CD4-positive, alpha-beta T cell (primary cell): ENCODE measurements around the gene NR3C1. TPM values are rescaled to one million over a fixed set of nuclear protein-coding genes. Genes with fewer than 3 reads are reported as not detected.

Experiments
- ATAC-seq: fragments of 200-7000 bp; cut with Tn5 transposase; one replicate; pipeline ENCODE4 v1.10.0; 2022; ENCODE audit warnings: mild to moderate bottlenecking; ENCODE audit not compliant: poor library complexity
- CTCF ChIA-PET: fragments of 350-600 bp; sonication (Branson Sonifier 250); formaldehyde crosslinking; loops from one replicate; lab custom pipeline; 2021; ENCODE audit warnings: antibody characterized with exemption, inconsistent platforms; lab: Charles Lee
- POLR2A ChIA-PET: fragments of 350-600 bp; sonication (Branson Sonifier 250); formaldehyde crosslinking; loops from one replicate; lab custom pipeline; 2021; ENCODE audit warnings: antibody characterized with exemption, inconsistent platforms; lab: Charles Lee
- DNase-seq, 14 experiments: peaks; one replicate each; pipeline ENCODE4 v3.0.0-alpha.2; 2013 to 2020; ENCODE audit warnings: mixed read lengths in 2 of 14
- H3K27ac ChIP-seq, 2 donors: one replicate each; pipeline versions ENCODE4 v1.5.1 to v1.7.0; 2013; ENCODE audit warnings: low read length in 2 of 2, low read depth in 1 of 2, mild to moderate bottlenecking in 1 of 2
- H3K27me3 ChIP-seq, 2 experiments: 1 replicate in 1 of 2; 2 replicates in 1 of 2; pipeline versions ENCODE4 v1.6.1 to v1.7.0; 2013; ENCODE audit warnings: low read length in 2 of 2, control low read depth in 1 of 2, mild to moderate bottlenecking in 1 of 2, moderate library complexity in 1 of 2; ENCODE audit not compliant: insufficient read depth in 2 of 2, control insufficient read depth in 1 of 2
- H3K36me3 ChIP-seq: one replicate; pipeline ENCODE4 v1.6.1; 2013; ENCODE audit warnings: low read length, control low read depth; ENCODE audit not compliant: insufficient read depth
- H3K4me1 ChIP-seq: one replicate; pipeline ENCODE4 v1.6.1; 2013; ENCODE audit warnings: low read length, control low read depth; ENCODE audit not compliant: insufficient read depth
- H3K4me3 ChIP-seq: one replicate; pipeline ENCODE4 v1.5.1; 2013; ENCODE audit warnings: mild to moderate bottlenecking, low read length, moderate library complexity
- H3K9me3 ChIP-seq, 2 experiments: 1 replicate in 1 of 2; 2 replicates in 1 of 2; pipeline versions ENCODE4 v1.6.1 to v1.7.0; 2013; ENCODE audit warnings: low read length in 2 of 2, mild to moderate bottlenecking in 2 of 2, control low read depth in 1 of 2, moderate library complexity in 1 of 2; ENCODE audit not compliant: control insufficient read depth in 1 of 2, insufficient read depth in 1 of 2
- H3K27ac Mint-ChIP-seq: one replicate; pipeline ENCODE4 v1.8.0; 2020; ENCODE audit warnings: mixed read lengths
- H3K27me3 Mint-ChIP-seq: one replicate; pipeline ENCODE4 v1.8.0; 2021; ENCODE audit warnings: mixed read lengths
- H3K36me3 Mint-ChIP-seq: one replicate; pipeline ENCODE4 v1.8.0; 2021; ENCODE audit warnings: low read depth, mixed read lengths
- H3K4me1 Mint-ChIP-seq: one replicate; pipeline ENCODE4 v1.8.0; 2021; ENCODE audit warnings: low read depth, mixed read lengths
- H3K4me3 Mint-ChIP-seq: one replicate; pipeline ENCODE4 v1.8.0; 2020; ENCODE audit warnings: mild to moderate bottlenecking, mixed read lengths
- H3K9me3 Mint-ChIP-seq: one replicate; pipeline ENCODE4 v1.8.0; 2020; ENCODE audit warnings: mixed read lengths
- CTCF ChIP-seq: fragments of 200-600 bp; IDR thresholded peaks from one replicate; pipeline ENCODE4 v1.8.0; 2022; ENCODE audit warnings: antibody characterized with exemption, mild to moderate bottlenecking
- intact Hi-C, 2 experiments: fragments of 100-400 bp; cut with DNase I in 1 of 2; cut with micrococcal nuclease in 1 of 2; formaldehyde crosslinking; loops; one replicate each; pipeline versions ENCODE4 v1.15.1 to v1.9.0; 2023 to 2025; cut with DNase I, micrococcal nuclease
- total RNA-seq, 174 experiments: library from RNA in 2 of 174; stranded (reverse) in 2 of 174; gene quantifications; one replicate each; pipeline ENCODE4 v1.2.3 and lab custom pipeline; 2021 to 2026

Gene NR3C1
- total RNA-seq, 2 experiments from 2014 or later, result 168 to 191 TPM

DNA sequence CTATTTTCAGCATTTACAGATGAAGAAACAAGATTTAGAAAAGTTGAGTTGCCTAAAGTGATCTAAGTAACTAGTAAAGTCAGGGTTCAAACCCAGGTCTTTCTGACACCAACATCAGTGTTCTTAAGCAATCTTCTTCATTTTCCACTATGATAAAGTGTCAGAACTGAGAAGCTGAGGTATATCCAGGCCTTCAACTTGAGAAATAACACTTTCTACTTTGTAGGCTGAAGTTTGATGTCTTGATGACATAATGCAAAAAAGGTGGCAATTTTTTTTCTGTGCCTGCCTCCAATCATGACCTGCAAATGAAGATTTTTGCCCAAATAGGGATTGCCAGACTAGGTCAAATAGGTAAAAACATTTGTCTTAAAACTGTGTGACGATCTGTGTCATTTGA is 81.3 kb downstream of the NR3C1 start:
- ChIA-PET POLR2A (no interaction called here), CTCF (no interaction called here)
- Histone ChIP-seq H3K27ac (no peak overlapping the region), H3K9me3 (no peaks in the 10 kb centered on the region), H3K27me3 (no peaks in the 10 kb centered on the region), H3K36me3 (no peaks in the 10 kb centered on the region), H3K4me3 (no peak overlapping the region), H3K4me1 (peaks cover 18% of the 10 kb centered on the region)
- no peak for TF ChIP-seq CTCF
- H3K27ac Mint-ChIP-seq, result peak overlapping the region; percentile 7
- no peak for ATAC-seq
- no peak overlapping the region for H3K4me3 Mint-ChIP-seq
- H3K9me3 Mint-ChIP-seq, result no peaks in the 10 kb centered on the region
- H3K27me3 Mint-ChIP-seq, result no peaks in the 10 kb centered on the region
- peaks cover 17% of the 10 kb centered on the region for H3K36me3 Mint-ChIP-seq
- no peak for DNase-seq
- intact Hi-C loops, result no loop called here
- peaks cover 81% of the 10 kb centered on the region for H3K4me1 Mint-ChIP-seq

GRCh38 chr5:143319437-143320227 is 83.9 kb downstream of the NR3C1 start:
- Histone ChIP-seq H3K4me1 (peaks cover 18% of the 10 kb centered on the region), H3K36me3 (no peaks in the 10 kb centered on the region), H3K4me3 (no peak overlapping the region), H3K9me3 (no peaks in the 10 kb centered on the region), H3K27me3 (no peaks in the 10 kb centered on the region), H3K27ac (no peak overlapping the region)
- no peak for ATAC-seq
- Mint-ChIP-seq H3K4me1 (peaks cover 90% of the 10 kb centered on the region), H3K9me3 (no peaks in the 10 kb centered on the region), H3K36me3 (peaks cover 16% of the 10 kb centered on the region), H3K27ac (peak overlapping the region; percentile 40), H3K4me3 (no peak overlapping the region), H3K27me3 (no peaks in the 10 kb centered on the region)
- intact Hi-C loops, result no loop called here
- ChIA-PET POLR2A (no interaction called here), CTCF (interaction anchor here (0.5 kb wide), 1 partner anchor 314 kb away, joined by 3 read pairs; no protein-coding TSS in a partner anchor)
- no peak for TF ChIP-seq CTCF
- no peak for DNase-seq

DNA sequence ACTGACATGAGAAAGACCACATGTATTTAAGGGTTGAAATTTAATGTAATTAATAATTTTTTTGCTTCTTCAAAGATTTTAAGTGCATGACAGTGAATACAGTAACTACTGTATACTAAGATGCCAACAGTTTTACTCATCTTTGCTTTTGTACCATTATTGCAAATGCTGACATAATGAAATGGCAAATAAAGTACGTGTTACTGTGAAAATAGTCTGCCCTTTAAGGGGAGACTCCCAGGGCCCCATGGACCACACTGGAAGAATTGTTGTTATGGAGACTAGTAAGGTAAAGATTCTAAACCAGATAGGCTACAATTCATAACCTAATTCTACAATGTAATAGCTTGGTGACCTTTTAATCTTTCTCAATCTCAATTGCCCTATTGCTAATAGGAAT is 84.7 kb downstream of the NR3C1 start:
- Mint-ChIP-seq H3K27me3 (no peaks in the 10 kb centered on the region), H3K9me3 (no peaks in the 10 kb centered on the region), H3K27ac (no peak overlapping the region), H3K4me1 (peaks cover 90% of the 10 kb centered on the region), H3K4me3 (no peak overlapping the region), H3K36me3 (peaks cover 21% of the 10 kb centered on the region)
- intact Hi-C loops, result no loop called here
- ATAC-seq (no peak), DNase-seq (no peak)
- TF ChIP-seq CTCF, result no peak
- H3K27ac ChIP-seq, result no peak overlapping the region
- H3K4me1 ChIP-seq, result peaks cover 12% of the 10 kb centered on the region
- H3K27me3 ChIP-seq, result no peaks in the 10 kb centered on the region
- H3K4me3 ChIP-seq, result no peak overlapping the region
- H3K36me3 ChIP-seq, result peaks cover 3% of the 10 kb centered on the region
- POLR2A ChIA-PET, result no interaction called here
- no peaks in the 10 kb centered on the region for H3K9me3 ChIP-seq
- CTCF ChIA-PET, result no interaction called here
